MCF 10A (cell line): ENCODE measurements around the gene TERT. TPM values are rescaled to one million over a fixed set of nuclear protein-coding genes. Genes with fewer than 3 reads are reported as not detected.
"Not testable (repeated sequence)": the region's sequence is repeated elsewhere in the genome, so short reads cannot be mapped to it uniquely, and the experiment has no call there.

ENCODE experiments used
- BruUV-seq: library from RNA; stranded (reverse); fragments of 400-500 nt; replicated peaks from 2 replicates; lab custom pipeline; 2021; lab: Mats Ljungman, UMichigan
- CTCF ChIA-PET: fragments of 300-600 bp; sonication (Branson Sonifier 250); formaldehyde crosslinking; extraction: SDS; loops from one replicate; lab custom pipeline; 2021; ENCODE audit warnings: antibody characterized with exemption, inconsistent platforms; lab: Yijun Ruan, JAX
- POLR2A ChIA-PET: fragments of 300-600, 350-650 bp; sonication (Branson Sonifier 250); formaldehyde crosslinking; extraction: SDS; loops from one replicate; lab custom pipeline; 2020; ENCODE audit warnings: antibody characterized with exemption, inconsistent platforms; lab: Yijun Ruan, JAX
- DNase-seq: peaks from one replicate; pipeline ENCODE4 v3.0.0-alpha.2; 2018; ENCODE audit not compliant: unreplicated experiment
- H3K27ac Mint-ChIP-seq: one replicate; pipeline ENCODE4 v1.8.0; 2022; ENCODE audit warnings: mild to moderate bottlenecking, low read depth, mixed read lengths; ENCODE audit not compliant: unreplicated experiment
- H3K27me3 Mint-ChIP-seq: one replicate; pipeline ENCODE4 v1.8.0; 2022; ENCODE audit warnings: mixed read lengths; ENCODE audit not compliant: insufficient read depth, unreplicated experiment
- H3K36me3 Mint-ChIP-seq: one replicate; pipeline ENCODE4 v1.8.0; 2022; ENCODE audit warnings: mild to moderate bottlenecking, moderate library complexity, mixed read lengths; ENCODE audit not compliant: insufficient read depth, unreplicated experiment
- H3K4me1 Mint-ChIP-seq: one replicate; pipeline ENCODE4 v1.8.0; 2022; ENCODE audit warnings: mixed read lengths; ENCODE audit not compliant: insufficient read depth, unreplicated experiment
- H3K4me3 Mint-ChIP-seq: one replicate; pipeline ENCODE4 v1.8.0; 2022; ENCODE audit warnings: mild to moderate bottlenecking, moderate library complexity, mixed read lengths; ENCODE audit not compliant: unreplicated experiment
- H3K9me3 Mint-ChIP-seq: one replicate; pipeline ENCODE4 v1.8.0; 2022; ENCODE audit warnings: mixed read lengths; ENCODE audit not compliant: unreplicated experiment
- CTCF ChIP-seq: fragments of 200-600 bp; IDR thresholded peaks from one replicate; pipeline ENCODE4 v1.8.0; 2022; ENCODE audit warnings: antibody characterized with exemption, mild to moderate bottlenecking; ENCODE audit not compliant: unreplicated experiment
- intact Hi-C: fragments of 100-400 bp; cut with micrococcal nuclease; formaldehyde crosslinking; loops from 2 replicates; pipeline ENCODE4 v1.14.1; 2022
- total RNA-seq: library from RNA; stranded (reverse); gene quantifications from 2 replicates; pipeline ENCODE4 v1.2.3, GENCODE V29; 2022

Gene TERT
- total RNA-seq, 1 experiment from 2014 or later, result 0.16 TPM

DNA sequence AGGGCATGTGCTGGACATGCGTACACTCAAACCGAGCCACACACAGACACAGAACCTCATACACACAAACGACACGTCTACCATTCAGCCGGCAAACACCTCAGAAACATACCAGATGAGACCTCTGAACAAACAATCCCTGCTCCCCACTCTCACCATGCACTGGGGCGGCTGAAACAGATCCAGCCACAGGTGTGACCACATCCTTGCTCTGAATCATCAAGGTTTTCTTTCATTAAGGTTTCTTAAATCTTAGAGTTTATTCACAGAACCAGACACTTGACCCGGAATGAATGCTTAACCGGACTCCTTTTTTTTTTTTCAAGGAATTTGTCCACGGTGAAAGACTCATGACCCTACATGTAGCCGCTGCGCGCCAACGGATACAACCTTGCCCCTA is 26.2 kb downstream of the TERT start:
- POLR2A ChIA-PET, result no interaction called here
- no peak overlapping the region for H3K4me3 Mint-ChIP-seq
- no peaks in the 10 kb centered on the region for H3K4me1 Mint-ChIP-seq
- DNase-seq, result no peak
- H3K27me3 Mint-ChIP-seq, result no peaks in the 10 kb centered on the region
- H3K36me3 Mint-ChIP-seq, result no peaks in the 10 kb centered on the region
- TF ChIP-seq CTCF, result no peak
- H3K9me3 Mint-ChIP-seq, result no peaks in the 10 kb centered on the region
- intact Hi-C loops, result no loop called here
- CTCF ChIA-PET, result no interaction called here
- no peak overlapping the region for H3K27ac Mint-ChIP-seq
- BruUV-seq, result no TSS peak

GRCh38 chr5:1268056-1268455 is 26.8 kb downstream of the TERT start:
- no peaks in the 10 kb centered on the region for H3K4me1 Mint-ChIP-seq
- DNase-seq, result no peak
- intact Hi-C loops, result no loop called here

GRCh38 chr5:1267464-1267863 is 27.4 kb downstream of the TERT start:
- CTCF ChIA-PET, H3K4me3 Mint-ChIP-seq, H3K36me3 Mint-ChIP-seq, intact Hi-C loops, DNase-seq, H3K9me3 Mint-ChIP-seq, H3K4me1 Mint-ChIP-seq, BruUV-seq, POLR2A ChIA-PET, H3K27me3 Mint-ChIP-seq, H3K27ac Mint-ChIP-seq: not testable (repeated sequence)

More at GRCh38 chr5:1268056-1268455, 26.8 kb downstream of the TERT start:
- BruUV-seq, result no TSS peak
- Mint-ChIP-seq H3K27me3 (peaks cover under 1% of the 10 kb centered on the region), H3K4me3 (no peak overlapping the region), H3K9me3 (no peaks in the 10 kb centered on the region), H3K27ac (no peak overlapping the region), H3K36me3 (no peaks in the 10 kb centered on the region)
- ChIA-PET CTCF (no interaction called here), POLR2A (no interaction called here)
- TF ChIP-seq CTCF, result no peak

GRCh38 chr5:1266791-1267190 is 28.1 kb downstream of the TERT start:
- Mint-ChIP-seq H3K27ac (no peak overlapping the region), H3K4me1 (no peaks in the 10 kb centered on the region), H3K9me3 (no peaks in the 10 kb centered on the region), H3K27me3 (peaks cover 13% of the 10 kb centered on the region), H3K36me3 (no peaks in the 10 kb centered on the region), H3K4me3 (no peak overlapping the region)
- DNase-seq, result no peak
- ChIA-PET POLR2A (no interaction called here), CTCF (interaction anchor here (0.6 to 0.7 kb wide), 2 partner anchors 141 to 376 kb away, joined by 3 read pairs; no protein-coding TSS in a partner anchor)
- BruUV-seq, result no TSS peak
- TF ChIP-seq CTCF, result no peak
- intact Hi-C loops, result no loop called here
